Astrocyte (in vitro differentiated cells and primary cell): Measurements from ENCODE around the gene MAP3K10.

Experiments used
- EZH2 ChIP-seq: IDR thresholded peaks from 2 replicates; pipeline ENCODE4 v1.6.1; 2012; ENCODE audit warnings: mild to moderate bottlenecking, low read length, inconsistent platforms; ENCODE audit not compliant: insufficient read depth
- TF ChIP-seq, protein P1 (sequence below): IDR thresholded peaks from 2 replicates; pipeline ENCODE4 v1.5.1; 2011; ENCODE audit warnings: low read depth, mild to moderate bottlenecking, inconsistent platforms, low read length, moderate library complexity; ENCODE audit not compliant: insufficient read depth

DNA sequence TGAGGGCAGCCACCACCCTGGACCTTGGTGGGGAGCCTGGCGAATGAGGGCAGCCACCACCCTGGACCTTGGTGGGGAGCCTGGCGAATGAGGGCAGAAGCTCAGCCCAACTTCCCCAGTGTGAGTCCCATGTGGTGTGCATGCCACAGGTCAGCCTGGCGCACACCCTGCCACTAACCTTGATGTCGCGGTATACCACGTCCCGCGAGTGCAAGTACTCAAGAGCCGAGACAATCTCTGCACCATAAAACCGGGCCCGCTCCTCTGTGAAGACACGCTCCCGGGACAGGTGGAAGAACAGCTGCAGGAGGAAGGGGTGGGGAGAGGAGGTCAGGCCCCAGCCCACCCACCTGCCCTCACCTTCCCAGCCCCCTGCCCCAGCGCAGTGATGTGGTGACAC lies 46.6 kb downstream of the MAP3K10 start:
- TF ChIP-seq, protein P1, sequence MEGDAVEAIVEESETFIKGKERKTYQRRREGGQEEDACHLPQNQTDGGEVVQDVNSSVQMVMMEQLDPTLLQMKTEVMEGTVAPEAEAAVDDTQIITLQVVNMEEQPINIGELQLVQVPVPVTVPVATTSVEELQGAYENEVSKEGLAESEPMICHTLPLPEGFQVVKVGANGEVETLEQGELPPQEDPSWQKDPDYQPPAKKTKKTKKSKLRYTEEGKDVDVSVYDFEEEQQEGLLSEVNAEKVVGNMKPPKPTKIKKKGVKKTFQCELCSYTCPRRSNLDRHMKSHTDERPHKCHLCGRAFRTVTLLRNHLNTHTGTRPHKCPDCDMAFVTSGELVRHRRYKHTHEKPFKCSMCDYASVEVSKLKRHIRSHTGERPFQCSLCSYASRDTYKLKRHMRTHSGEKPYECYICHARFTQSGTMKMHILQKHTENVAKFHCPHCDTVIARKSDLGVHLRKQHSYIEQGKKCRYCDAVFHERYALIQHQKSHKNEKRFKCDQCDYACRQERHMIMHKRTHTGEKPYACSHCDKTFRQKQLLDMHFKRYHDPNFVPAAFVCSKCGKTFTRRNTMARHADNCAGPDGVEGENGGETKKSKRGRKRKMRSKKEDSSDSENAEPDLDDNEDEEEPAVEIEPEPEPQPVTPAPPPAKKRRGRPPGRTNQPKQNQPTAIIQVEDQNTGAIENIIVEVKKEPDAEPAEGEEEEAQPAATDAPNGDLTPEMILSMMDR: no peak
- TF ChIP-seq EZH2: no peak
